EL (cell line): ENCODE data around the gene SLC6A8.
"Not testable (repeated sequence)": the region's sequence is repeated elsewhere in the genome, so short reads cannot be mapped to it uniquely, and the experiment has no call there.

ENCODE experiments used
- DNase-seq: peaks from one replicate; pipeline ENCODE4 v3.0.0-alpha.2; 2016

Gene SLC6A8

GRCh38 chrX:153709726-153710674 is 22.3 kb downstream of the SLC6A8 start:
- DNase-seq = no peak

GRCh38 chrX:153714256-153714655 is 26.5 kb downstream of the SLC6A8 start:
- DNase-seq = no peak

- no peak for DNase-seq
These were observed 29.7 kb downstream of the SLC6A8 start for GRCh38 chrX:153717445-153717844.

GRCh38 chrX:153719238-153719637 is 31.5 kb downstream of the SLC6A8 start:
- DNase-seq = no peak

GRCh38 chrX:153719701-153720100 is 32.0 kb downstream of the SLC6A8 start:
- DNase-seq = no peak

GRCh38 chrX:153722704-153723350 is 35.1 kb downstream of the SLC6A8 start:
- DNase-seq = no peak

GRCh38 chrX:153723351-153724251 is 35.9 kb downstream of the SLC6A8 start:
- DNase-seq = peak; percentile 52

- peak; percentile 88 for DNase-seq
These were observed 36.7 kb downstream of the SLC6A8 start, which contains the start of the genes ABCD1 and BCAP31 for GRCh38 chrX:153724252-153725038. Gene ABCD1, plus strand, starts transcription at chrX:153724856. Its CDS starts 411 bp downstream, at chrX:153725267. Gene BCAP31, minus strand, starts transcription at chrX:153724387. Its CDS starts 1,143 bp downstream, at chrX:153723244.

- DNase-seq = no peak
These were observed 37.5 kb downstream of the SLC6A8 start for GRCh38 chrX:153725039-153725831.

- no peak for DNase-seq
These were observed 38.1 kb downstream of the SLC6A8 start for GRCh38 chrX:153725832-153726285.

GRCh38 chrX:153726286-153727122 is 38.8 kb downstream of the SLC6A8 start:
- peak; percentile 69 for DNase-seq

GRCh38 chrX:153727123-153727931 is 39.6 kb downstream of the SLC6A8 start:
- peak; percentile 25 for DNase-seq

GRCh38 chrX:153728095-153728494 is 40.4 kb downstream of the SLC6A8 start:
- no peak for DNase-seq

GRCh38 chrX:153728951-153729631 is 41.4 kb downstream of the SLC6A8 start:
- no peak for DNase-seq

- DNase-seq = not testable (repeated sequence)
These were observed 42.4 kb downstream of the SLC6A8 start for GRCh38 chrX:153730115-153730514.

- no peak for DNase-seq
These were observed 43.6 kb downstream of the SLC6A8 start for GRCh38 chrX:153731117-153731844.

- no peak for DNase-seq
These were observed 44.1 kb downstream of the SLC6A8 start for GRCh38 chrX:153731845-153732215.

- peak; percentile 39 for DNase-seq
These were observed 44.7 kb downstream of the SLC6A8 start for GRCh38 chrX:153732401-153732800.
